Uterus (tissue), 2 donors: Measurements from ENCODE around the gene CMKLR1.

Experiments used
- POLR2A ChIP-seq, 2 donors: fragments of 450-650 bp; IDR thresholded peaks; one replicate each; pipeline ENCODE4 v1.6.1; 2016; ENCODE audit warnings: antibody characterized with exemption in 2 of 2, mild to moderate bottlenecking in 1 of 2, moderate library complexity in 1 of 2
- TF ChIP-seq, protein P1 (sequence below), 4 experiments: fragments of 200-600 bp in 2 of 4; fragments of 450-650 bp in 2 of 4; sonication (generic) in 2 of 4; IDR thresholded peaks; one replicate each; pipeline ENCODE4 v1.5.1; 2016 to 2019; ENCODE audit warnings: antibody characterized with exemption in 4 of 4, mild to moderate bottlenecking in 2 of 4, moderate library complexity in 1 of 4

DNA sequence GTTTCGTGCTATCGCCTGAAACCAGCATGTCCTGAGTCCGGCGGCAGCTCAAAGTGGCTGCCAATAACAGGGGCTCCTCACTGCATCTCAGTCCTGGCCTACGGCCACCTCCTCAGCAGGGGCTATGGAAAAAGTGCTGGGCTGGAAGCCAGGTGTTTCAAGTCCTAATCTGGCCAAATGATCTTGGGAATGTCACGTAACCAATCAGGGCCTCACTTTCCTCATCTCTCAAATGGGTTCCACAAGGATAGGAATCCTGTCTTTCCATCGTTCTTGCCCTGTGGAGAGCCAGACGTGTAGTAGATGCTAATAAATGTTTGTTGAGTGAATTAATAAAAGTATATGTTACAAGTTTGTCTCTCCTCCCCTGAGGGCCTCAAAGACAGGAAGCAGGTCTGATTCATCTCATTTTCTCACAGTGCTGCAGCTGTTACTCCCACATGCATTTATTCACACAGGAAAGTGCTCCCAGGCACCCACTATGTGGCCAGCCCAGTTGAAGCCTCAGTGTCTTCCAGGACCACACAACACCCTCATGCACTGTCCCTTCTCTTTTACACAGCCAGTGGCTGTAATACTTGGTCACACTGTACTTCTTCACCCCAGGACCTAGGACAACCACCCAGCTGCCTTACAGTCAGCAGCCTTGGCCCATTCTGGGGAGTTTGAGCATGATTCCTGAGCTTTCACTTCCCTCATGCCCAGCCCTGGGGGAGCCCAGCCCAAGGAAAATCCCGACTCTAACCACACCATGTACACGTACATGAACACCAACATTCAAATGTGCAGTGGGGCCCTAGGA is 5.0 kb downstream of the CMKLR1 start:
- TF ChIP-seq, protein P1, sequence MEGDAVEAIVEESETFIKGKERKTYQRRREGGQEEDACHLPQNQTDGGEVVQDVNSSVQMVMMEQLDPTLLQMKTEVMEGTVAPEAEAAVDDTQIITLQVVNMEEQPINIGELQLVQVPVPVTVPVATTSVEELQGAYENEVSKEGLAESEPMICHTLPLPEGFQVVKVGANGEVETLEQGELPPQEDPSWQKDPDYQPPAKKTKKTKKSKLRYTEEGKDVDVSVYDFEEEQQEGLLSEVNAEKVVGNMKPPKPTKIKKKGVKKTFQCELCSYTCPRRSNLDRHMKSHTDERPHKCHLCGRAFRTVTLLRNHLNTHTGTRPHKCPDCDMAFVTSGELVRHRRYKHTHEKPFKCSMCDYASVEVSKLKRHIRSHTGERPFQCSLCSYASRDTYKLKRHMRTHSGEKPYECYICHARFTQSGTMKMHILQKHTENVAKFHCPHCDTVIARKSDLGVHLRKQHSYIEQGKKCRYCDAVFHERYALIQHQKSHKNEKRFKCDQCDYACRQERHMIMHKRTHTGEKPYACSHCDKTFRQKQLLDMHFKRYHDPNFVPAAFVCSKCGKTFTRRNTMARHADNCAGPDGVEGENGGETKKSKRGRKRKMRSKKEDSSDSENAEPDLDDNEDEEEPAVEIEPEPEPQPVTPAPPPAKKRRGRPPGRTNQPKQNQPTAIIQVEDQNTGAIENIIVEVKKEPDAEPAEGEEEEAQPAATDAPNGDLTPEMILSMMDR (IDR thresholded peaks at IDR 0.05), result no peak
- TF ChIP-seq POLR2A (IDR thresholded peaks at IDR 0.05), result no peak
